Fibroblast of skin of right quadriceps (primary cell): ENCODE measurements around the gene ZBTB42.

Experiments used
- DNase-seq: peaks from one replicate; pipeline ENCODE4 v3.0.0-alpha.2; 2013

The ZBTB42 gene

DNA sequence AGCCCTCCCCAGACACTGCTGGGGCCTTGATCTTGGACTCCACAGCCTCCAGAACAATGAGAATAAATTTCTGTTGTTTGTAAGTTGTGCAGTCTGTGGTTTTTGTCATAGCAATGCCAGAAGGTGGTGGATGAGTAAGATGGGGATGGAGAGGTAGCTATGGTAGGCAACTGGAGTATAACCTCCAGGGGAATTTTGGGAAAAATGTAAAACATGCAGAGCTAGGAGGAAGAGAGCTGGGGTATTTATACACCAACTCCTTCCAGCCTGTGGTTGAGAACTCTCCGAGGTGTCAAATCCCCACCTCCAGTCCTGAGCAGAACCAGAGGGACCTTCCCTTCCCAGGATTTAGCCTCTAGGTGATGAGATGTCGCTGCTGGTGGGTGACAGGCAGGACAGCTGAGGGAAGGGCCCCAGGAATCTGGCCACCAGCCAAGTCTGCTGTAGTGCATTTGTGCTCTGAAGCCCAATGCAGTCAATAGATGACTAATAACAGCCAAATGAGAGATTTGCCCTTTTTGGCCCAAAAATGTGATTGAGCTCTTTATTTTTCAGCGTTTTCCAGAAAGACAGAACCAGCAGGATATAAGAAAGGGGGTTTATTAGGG is 45.0 kb downstream of the ZBTB42 start:
- no peak for DNase-seq

DNA sequence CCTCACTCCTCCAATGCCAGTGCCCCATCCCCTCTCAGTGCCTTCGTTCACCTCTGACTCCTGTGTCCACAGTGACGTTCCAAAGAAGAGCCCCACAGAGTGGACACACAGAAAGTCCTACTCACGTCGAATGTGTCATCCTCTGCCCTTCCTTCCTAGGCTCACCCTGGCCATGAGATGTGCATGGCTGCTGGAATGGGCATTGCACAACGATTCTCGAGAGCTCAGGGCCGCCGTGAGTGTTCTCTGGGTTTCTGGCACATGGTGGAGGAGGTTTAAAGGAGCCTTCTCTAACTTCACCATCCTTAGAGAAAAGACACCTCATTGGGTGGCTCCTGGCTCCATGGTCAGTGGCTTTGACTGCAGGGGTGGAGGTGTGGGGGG is 51.4 kb downstream of the ZBTB42 start:
- DNase-seq: no peak
